ENCODE data around the gene CD96.

GRCh38 chr3:111585217-111585616 lies 43.2 kb downstream of the CD96 start:
- no peak for TF ChIP-seq CTCF (IDR thresholded peaks at IDR 0.05; ENCODE audit: insufficient read depth, low read length)
- TF ChIP-seq REST (IDR thresholded peaks at IDR 0.05; ENCODE audit: insufficient replicate concordance, low read depth) = no peak
- TF ChIP-seq POLR2AphosphoS5 (IDR thresholded peaks at IDR 0.05; ENCODE audit: low read depth) = no peak

Data from HL-60 (cell line).